NCI-H187 (cell line): ENCODE data around the gene EXD1.
"Not testable (repeated sequence)": the region's sequence is repeated elsewhere in the genome, so short reads cannot be mapped to it uniquely, and the experiment has no call there.

Source experiments
- DNase-seq, 2 experiments: peaks; one replicate each; lab custom pipeline; 2025; lab: John Stamatoyannopoulos, UW

The EXD1 gene

GRCh38 chr15:41139619-41140018, 90.9 kb downstream of the EXD1 start:
- no peak for DNase-seq

GRCh38 chr15:41139112-41139511, 91.4 kb downstream of the EXD1 start:
- not testable (repeated sequence) for DNase-seq

- DNase-seq = not testable (repeated sequence)
Measured at GRCh38 chr15:41135580-41135979, 95.0 kb downstream of the EXD1 start.

GRCh38 chr15:41133454-41133853, 97.1 kb downstream of the EXD1 start:
- DNase-seq = no peak
